K562 (cell line): ENCODE results near the gene OR6P1. TPM values are rescaled to one million over a fixed set of nuclear protein-coding genes. Genes with fewer than 3 reads are reported as not detected.

ENCODE experiments used
- ATAC-seq: fragments of 200-7000 bp; cut with Tn5 transposase; 3 replicates; pipeline ENCODE4 v1.9.1; 2020; ENCODE audit warnings: moderate library complexity
- BruUV-seq: library from RNA; stranded (reverse); fragments of 400-500 nt; replicated peaks from 2 replicates; lab custom pipeline; 2021; lab: Mats Ljungman, UMichigan
- CTCF ChIA-PET: fragments of 300-600 bp; formaldehyde crosslinking; extraction: SDS; loops from one replicate; lab custom pipeline; 2021; ENCODE audit warnings: low intra/inter-chr PET ratio; lab: Yijun Ruan, JAX
- POLR2A ChIA-PET: fragments of 300-600, 350-650 bp; sonication (Branson Sonifier 250); formaldehyde crosslinking; extraction: SDS; loops from one replicate; lab custom pipeline; 2021; ENCODE audit warnings: antibody characterized with exemption, inconsistent platforms; lab: Yijun Ruan, JAX
- DNase-seq, 4 experiments: peaks; one replicate each; pipeline versions ENCODE4 v3.0.0 to v3.0.0-alpha.2; 2011 to 2018; ENCODE audit warnings: low spot score in 3 of 4, mixed read lengths in 3 of 4; ENCODE audit errors: extremely low read depth in 1 of 4
- FAIRE-seq: peaks from 2 replicates; lab custom pipeline; 2011; peaks lifted over from hg19 to GRCh38; lab: Jason Lieb, UNC
- H2AFZ ChIP-seq: 2 replicates; pipeline ENCODE4 v1.6.0; 2011; ENCODE audit warnings: low read depth, low read length, control low read depth, inconsistent platforms
- H3K27ac ChIP-seq: fragments of 200-600 bp; 3 replicates; pipeline ENCODE4 v1.8.0; 2011; ENCODE audit warnings: low read depth, mild to moderate bottlenecking, control low read depth, inconsistent platforms, low read length, moderate library complexity, mixed read lengths; ENCODE audit errors: extremely low read depth
- H3K27me3 ChIP-seq, 2 experiments: fragments of 300-600 bp in 1 of 2; 2 replicates in 1 of 2; 3 replicates in 1 of 2; pipeline versions ENCODE4 v1.6.0 to v1.8.0; 2011; ENCODE audit warnings: inconsistent platforms in 2 of 2, low read length in 2 of 2, mild to moderate bottlenecking in 1 of 2, mixed read lengths in 1 of 2, moderate library complexity in 1 of 2; ENCODE audit not compliant: control insufficient read depth in 2 of 2, insufficient read depth in 2 of 2
- H3K36me3 ChIP-seq: fragments of 300-600 bp; 3 replicates; pipeline ENCODE4 v1.8.0; 2011; ENCODE audit warnings: mild to moderate bottlenecking, low read length, inconsistent platforms; ENCODE audit not compliant: control insufficient read depth, insufficient read depth
- H3K4me1 ChIP-seq, 2 experiments: fragments of 200-600 bp in 1 of 2; replicated peaks in 1 of 2; 2 replicates in 1 of 2; 3 replicates in 1 of 2; pipeline versions ENCODE4 v1.5.1 to v1.8.0; 2011; ENCODE audit warnings: inconsistent platforms in 2 of 2, low read length in 2 of 2, mild to moderate bottlenecking in 1 of 2, mixed read lengths in 1 of 2, moderate library complexity in 1 of 2; ENCODE audit not compliant: control insufficient read depth in 2 of 2, insufficient read depth in 2 of 2
- H3K4me2 ChIP-seq: 2 replicates; pipeline ENCODE4 v1.6.1; 2011; ENCODE audit warnings: low read length, control low read depth, inconsistent platforms, mixed read lengths; ENCODE audit not compliant: insufficient read depth
- H3K4me3 ChIP-seq: fragments of 200-600 bp; sonication (generic), shearing (Covaris generic); 2 replicates; pipeline ENCODE4 v1.5.1; 2016; ENCODE audit warnings: control low read depth, inconsistent platforms
- H3K79me2 ChIP-seq: fragments of 200-600 bp; 3 replicates; pipeline ENCODE4 v1.8.0; 2011; ENCODE audit warnings: low read length, inconsistent platforms; ENCODE audit not compliant: control insufficient read depth, insufficient read depth
- H3K9ac ChIP-seq, 2 experiments: 2 replicates each; pipeline versions ENCODE4 v1.6.0 to v1.6.1; 2011; ENCODE audit warnings: low read depth in 2 of 2, low read length in 2 of 2, control low read depth in 1 of 2, inconsistent platforms in 1 of 2, mild to moderate bottlenecking in 1 of 2, mixed read lengths in 1 of 2; ENCODE audit not compliant: insufficient read depth in 1 of 2
- H3K9me1 ChIP-seq: one replicate; pipeline ENCODE4 v1.6.0; 2011; ENCODE audit warnings: inconsistent platforms, mild to moderate bottlenecking, low read length, moderate library complexity; ENCODE audit not compliant: control insufficient read depth, insufficient read depth
- H3K9me3 ChIP-seq: replicated peaks from 2 replicates; pipeline ENCODE4 v1.5.1; 2011; ENCODE audit warnings: low read depth, low read length, inconsistent platforms; ENCODE audit not compliant: control insufficient read depth, insufficient read depth
- H4K20me1 ChIP-seq: replicated peaks from 2 replicates; pipeline ENCODE4 v1.6.1; 2011; ENCODE audit warnings: low read length, inconsistent platforms, mixed read lengths; ENCODE audit not compliant: control insufficient read depth, insufficient read depth
- CBX8 ChIP-seq: fragments of 200-600 bp; sonication (generic); IDR thresholded peaks from 2 replicates; pipeline ENCODE4 v1.6.1; 2012; ENCODE audit warnings: borderline replicate concordance, mixed run types, low read depth, mild to moderate bottlenecking, moderate library complexity, mixed read lengths, low read length, control low read depth, inconsistent platforms; ENCODE audit not compliant: poor library complexity, severe bottlenecking; ENCODE audit errors: extremely low read depth
- HDAC2 ChIP-seq: fragments of 450-650 bp; IDR thresholded peaks from 2 replicates; pipeline ENCODE4 v1.6.1; 2016; ENCODE audit warnings: mild to moderate bottlenecking
- MCM5 ChIP-seq: fragments of 450-650 bp; IDR thresholded peaks from 2 replicates; pipeline ENCODE4 v1.6.1; 2016; ENCODE audit warnings: low read depth
- MTA1 ChIP-seq: fragments of 450-650 bp; IDR thresholded peaks from 2 replicates; pipeline ENCODE4 v1.6.1; 2017; ENCODE audit warnings: borderline replicate concordance
- MYNN ChIP-seq, 2 experiments: sonication (generic); formaldehyde crosslinking in 1 of 2; IDR thresholded peaks; 2 replicates each; pipeline versions ENCODE4 v1.5.0 to v1.6.1; 2016 to 2020; ENCODE audit warnings: antibody characterized with exemption in 1 of 2, missing genetic modification reagents in 1 of 2
- SIX5 ChIP-seq, 2 experiments: IDR thresholded peaks; 2 replicates each; pipeline ENCODE4 v1.6.1; 2011; ENCODE audit warnings: low read length in 2 of 2, borderline replicate concordance in 1 of 2, low read depth in 1 of 2, mild to moderate bottlenecking in 1 of 2, moderate library complexity in 1 of 2; ENCODE audit not compliant: insufficient read depth in 1 of 2
- in situ Hi-C: fragments of 300-500 bp; cut with MboI; formaldehyde crosslinking; loops from 4 replicates; pipeline ENCODE4 v1.15.0; 2018; ENCODE audit warnings: inconsistent platforms, mixed read lengths
- intact Hi-C: fragments of 100-400 bp; cut with micrococcal nuclease; formaldehyde crosslinking; loops from 2 replicates; pipeline ENCODE4 v1.14.2; 2022
- polyA plus RNA-seq, 8 experiments: library from polyadenylated mRNA; depleted of rRNA in 4 of 8; stranded (reverse) in 5 of 8; unstranded in 3 of 8; fragments of >200 nt; fragmentation: Nextera tagmentation in 2 of 8; fragmentation: Illumina TruSeq in 1 of 8; extraction: Ambion mirVana in 2 of 8; extraction: Trizol in 1 of 8; gene quantifications; 2 replicates each; pipeline versions ENCODE4 v1.2.1 to v1.2.3, GENCODE V29; 2011 to 2014; ENCODE audit warnings: inconsistent platforms in 1 of 8, missing spikeins in 1 of 8
- total RNA-seq, 7 experiments: library from RNA; depleted of rRNA in 6 of 7; stranded (reverse); fragments of >200 nt in 6 of 7; fragmentation: Illumina TruSeq in 2 of 7; extraction: Trizol in 2 of 7; gene quantifications; 2 replicates each; pipeline versions ENCODE4 v1.2.1 to v1.2.3, GENCODE V29; 2011 to 2021; ENCODE audit warnings: low replicate concordance in 1 of 7
- TF ChIP-seq, protein P1 (sequence below): fragments of 450-650 bp; IDR thresholded peaks from 2 replicates; pipeline ENCODE4 v1.6.1; 2017; ENCODE audit warnings: antibody characterized with exemption, mild to moderate bottlenecking

OR6P1 gene
- total and polyA plus RNA-seq, 9 of the 15 experiments (the other 6 are each of a cell fraction or from before 2014, with no cell fraction given) = not detected

- TF ChIP-seq CBX8 (no peak), MYNN (IDR thresholded peaks at IDR 0.05) (no peak), MYNN (CRISPR knock-in tag; IDR thresholded peaks at IDR 0.05) (no peak), HDAC2 (no peak), SIX5 (IDR thresholded peaks at IDR 0.05; ENCODE audit: borderline replicate concordance in 1 of 2, insufficient read depth in 1 of 2, low read depth in 1 of 2, low read length in 2 of 2) (no peak), MTA1 (no peak)
- TF ChIP-seq, protein P1, sequence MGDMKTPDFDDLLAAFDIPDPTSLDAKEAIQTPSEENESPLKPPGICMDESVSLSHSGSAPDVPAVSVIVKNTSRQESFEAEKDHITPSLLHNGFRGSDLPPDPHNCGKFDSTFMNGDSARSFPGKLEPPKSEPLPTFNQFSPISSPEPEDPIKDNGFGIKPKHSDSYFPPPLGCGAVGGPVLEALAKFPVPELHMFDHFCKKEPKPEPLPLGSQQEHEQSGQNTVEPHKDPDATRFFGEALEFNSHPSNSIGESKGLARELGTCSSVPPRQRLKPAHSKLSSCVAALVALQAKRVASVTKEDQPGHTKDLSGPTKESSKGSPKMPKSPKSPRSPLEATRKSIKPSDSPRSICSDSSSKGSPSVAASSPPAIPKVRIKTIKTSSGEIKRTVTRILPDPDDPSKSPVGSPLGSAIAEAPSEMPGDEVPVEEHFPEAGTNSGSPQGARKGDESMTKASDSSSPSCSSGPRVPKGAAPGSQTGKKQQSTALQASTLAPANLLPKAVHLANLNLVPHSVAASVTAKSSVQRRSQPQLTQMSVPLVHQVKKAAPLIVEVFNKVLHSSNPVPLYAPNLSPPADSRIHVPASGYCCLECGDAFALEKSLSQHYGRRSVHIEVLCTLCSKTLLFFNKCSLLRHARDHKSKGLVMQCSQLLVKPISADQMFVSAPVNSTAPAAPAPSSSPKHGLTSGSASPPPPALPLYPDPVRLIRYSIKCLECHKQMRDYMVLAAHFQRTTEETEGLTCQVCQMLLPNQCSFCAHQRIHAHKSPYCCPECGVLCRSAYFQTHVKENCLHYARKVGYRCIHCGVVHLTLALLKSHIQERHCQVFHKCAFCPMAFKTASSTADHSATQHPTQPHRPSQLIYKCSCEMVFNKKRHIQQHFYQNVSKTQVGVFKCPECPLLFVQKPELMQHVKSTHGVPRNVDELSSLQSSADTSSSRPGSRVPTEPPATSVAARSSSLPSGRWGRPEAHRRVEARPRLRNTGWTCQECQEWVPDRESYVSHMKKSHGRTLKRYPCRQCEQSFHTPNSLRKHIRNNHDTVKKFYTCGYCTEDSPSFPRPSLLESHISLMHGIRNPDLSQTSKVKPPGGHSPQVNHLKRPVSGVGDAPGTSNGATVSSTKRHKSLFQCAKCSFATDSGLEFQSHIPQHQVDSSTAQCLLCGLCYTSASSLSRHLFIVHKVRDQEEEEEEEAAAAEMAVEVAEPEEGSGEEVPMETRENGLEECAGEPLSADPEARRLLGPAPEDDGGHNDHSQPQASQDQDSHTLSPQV = no peak
- TF ChIP-seq, all 486 proteins: peak for 0
Measured at GRCh38 chr1:158520021-158520420, 50.4 kb downstream of the OR6P1 start (continued).

GRCh38 chr1:158516966-158517365 is 53.4 kb downstream of the OR6P1 start:
- H3K9ac ChIP-seq = no peak overlapping the region
- H3K9me3 ChIP-seq = no peaks in the 10 kb centered on the region
- no peaks in the 10 kb centered on the region for H3K36me3 ChIP-seq
- H3K79me2 ChIP-seq = no peaks in the 10 kb centered on the region
- H3K4me2 ChIP-seq = no peak overlapping the region
- POLR2A ChIA-PET = no interaction called here
- ATAC-seq = no peak
- in situ Hi-C loops = no loop called here
- no peak for FAIRE-seq
- no peak for DNase-seq
- H3K9me1 ChIP-seq = no peaks in the 10 kb centered on the region
- no peaks in the 10 kb centered on the region for H3K4me1 ChIP-seq
- H2AFZ ChIP-seq = no peak overlapping the region
- BruUV-seq = no TSS peak
- intact Hi-C loops = no loop called here
- no peak for TF ChIP-seq MCM5
- H3K27me3 ChIP-seq = no peaks in the 10 kb centered on the region
- H3K27ac ChIP-seq = no peak overlapping the region
- H4K20me1 ChIP-seq = no peaks in the 10 kb centered on the region
- CTCF ChIA-PET = no interaction called here
- H3K4me3 ChIP-seq = no peak overlapping the region

Other genes with a start within 250 kb of the OR6P1 start
Only the 7 nearest of the 15 such genes appear.
- not detected in 2 replicates for gene OR10K1, start 108.7 kb downstream of the OR6P1 start, total RNA-seq (2014; rRNA removed)
- gene OR10K1, start 108.7 kb downstream of the OR6P1 start, total RNA-seq (2014; rRNA removed; fragmentation: Illumina TruSeq; extraction: Trizol) = not detected in 2 replicates
- not detected in 2 replicates for gene OR10K1, start 108.7 kb downstream of the OR6P1 start, total RNA-seq (2015; rRNA removed; fragmentation: Illumina TruSeq; extraction: Trizol)
- gene OR10K1, start 108.7 kb downstream of the OR6P1 start, total RNA-seq (2021) = not detected in 2 replicates
- not detected in 2 replicates for gene OR10K1, start 108.7 kb downstream of the OR6P1 start, polyA plus RNA-seq (2011; rRNA removed)
- not detected in 2 replicates for gene OR10K1, start 108.7 kb downstream of the OR6P1 start, polyA plus RNA-seq (2014; fragmentation: Illumina TruSeq; extraction: Trizol)
- not detected for gene OR10K1, start 108.7 kb downstream of the OR6P1 start, polyA plus RNA-seq (2014; fragmentation: Nextera tagmentation; extraction: Ambion mirVana)
- not detected in 2 replicates for gene OR10K1, start 108.7 kb downstream of the OR6P1 start, polyA plus RNA-seq (2014; rRNA removed)
- gene OR10R2, start 98.4 kb downstream of the OR6P1 start, total RNA-seq (2014; rRNA removed) = not detected in 2 replicates
- not detected in 2 replicates for gene OR10R2, start 98.4 kb downstream of the OR6P1 start, total RNA-seq (2014; rRNA removed; fragmentation: Illumina TruSeq; extraction: Trizol)
- not detected in 2 replicates for gene OR10R2, start 98.4 kb downstream of the OR6P1 start, total RNA-seq (2015; rRNA removed; fragmentation: Illumina TruSeq; extraction: Trizol)
- not detected in 2 replicates for gene OR10R2, start 98.4 kb downstream of the OR6P1 start, total RNA-seq (2021)
- gene OR10R2, start 98.4 kb downstream of the OR6P1 start, polyA plus RNA-seq (2011; rRNA removed) = not detected in 2 replicates
- gene OR10R2, start 98.4 kb downstream of the OR6P1 start, polyA plus RNA-seq (2014; fragmentation: Illumina TruSeq; extraction: Trizol) = not detected in 2 replicates
- not detected for gene OR10R2, start 98.4 kb downstream of the OR6P1 start, polyA plus RNA-seq (2014; fragmentation: Nextera tagmentation; extraction: Ambion mirVana)
- gene OR10R2, start 98.4 kb downstream of the OR6P1 start, polyA plus RNA-seq (2014; rRNA removed) = not detected in 2 replicates
- not detected in 2 replicates for gene OR6Y1, start 16.2 kb downstream of the OR6P1 start, total RNA-seq (2014; rRNA removed)
- gene OR6Y1, start 16.2 kb downstream of the OR6P1 start, total RNA-seq (2014; rRNA removed; fragmentation: Illumina TruSeq; extraction: Trizol) = not detected in 2 replicates
- not detected in 2 replicates for gene OR6Y1, start 16.2 kb downstream of the OR6P1 start, total RNA-seq (2015; rRNA removed; fragmentation: Illumina TruSeq; extraction: Trizol)
- gene OR6Y1, start 16.2 kb downstream of the OR6P1 start, total RNA-seq (2021) = not detected in 2 replicates
- not detected in 2 replicates for gene OR6Y1, start 16.2 kb downstream of the OR6P1 start, polyA plus RNA-seq (2011; rRNA removed)
- not detected in 2 replicates for gene OR6Y1, start 16.2 kb downstream of the OR6P1 start, polyA plus RNA-seq (2014; fragmentation: Illumina TruSeq; extraction: Trizol)
- not detected for gene OR6Y1, start 16.2 kb downstream of the OR6P1 start, polyA plus RNA-seq (2014; fragmentation: Nextera tagmentation; extraction: Ambion mirVana)
- not detected in 2 replicates for gene OR6Y1, start 16.2 kb downstream of the OR6P1 start, polyA plus RNA-seq (2014; rRNA removed)
- not detected in 2 replicates for gene OR10X1, start 9.3 kb upstream of the OR6P1 start, total RNA-seq (2014; rRNA removed)
- not detected in 2 replicates for gene OR10X1, start 9.3 kb upstream of the OR6P1 start, total RNA-seq (2014; rRNA removed; fragmentation: Illumina TruSeq; extraction: Trizol)
- gene OR10X1, start 9.3 kb upstream of the OR6P1 start, total RNA-seq (2015; rRNA removed; fragmentation: Illumina TruSeq; extraction: Trizol) = not detected in 2 replicates
- not detected in 2 replicates for gene OR10X1, start 9.3 kb upstream of the OR6P1 start, total RNA-seq (2021)
- not detected in 2 replicates for gene OR10X1, start 9.3 kb upstream of the OR6P1 start, polyA plus RNA-seq (2011; rRNA removed)
- gene OR10X1, start 9.3 kb upstream of the OR6P1 start, polyA plus RNA-seq (2014; fragmentation: Illumina TruSeq; extraction: Trizol) = not detected in 2 replicates
- not detected for gene OR10X1, start 9.3 kb upstream of the OR6P1 start, polyA plus RNA-seq (2014; fragmentation: Nextera tagmentation; extraction: Ambion mirVana)
- gene OR10X1, start 9.3 kb upstream of the OR6P1 start, polyA plus RNA-seq (2014; rRNA removed) = not detected in 2 replicates
- gene OR10Z1, start 34.7 kb upstream of the OR6P1 start, total RNA-seq (2014; rRNA removed) = 0.04 TPM in 1 of 2 replicates, not detected in the other
- gene OR10Z1, start 34.7 kb upstream of the OR6P1 start, total RNA-seq (2014; rRNA removed; fragmentation: Illumina TruSeq; extraction: Trizol) = not detected in 2 replicates
- not detected in 2 replicates for gene OR10Z1, start 34.7 kb upstream of the OR6P1 start, total RNA-seq (2015; rRNA removed; fragmentation: Illumina TruSeq; extraction: Trizol)
- gene OR10Z1, start 34.7 kb upstream of the OR6P1 start, total RNA-seq (2021) = not detected in 2 replicates
- gene OR10Z1, start 34.7 kb upstream of the OR6P1 start, polyA plus RNA-seq (2011; rRNA removed) = 0.01 TPM in 1 of 2 replicates, not detected in the other
- gene OR10Z1, start 34.7 kb upstream of the OR6P1 start, polyA plus RNA-seq (2014; fragmentation: Illumina TruSeq; extraction: Trizol) = not detected in 2 replicates
- under 1 TPM; 0.69 to 0.94 TPM for gene OR10Z1, start 34.7 kb upstream of the OR6P1 start, polyA plus RNA-seq (2014; fragmentation: Nextera tagmentation; extraction: Ambion mirVana)
- gene OR10Z1, start 34.7 kb upstream of the OR6P1 start, polyA plus RNA-seq (2014; rRNA removed) = 0.01 and 0.08 TPM in 2 replicates
- 36.5 and 39.3 TPM in 2 replicates for gene SPTA1, start 116.1 kb upstream of the OR6P1 start, total RNA-seq (2014; rRNA removed)
- gene SPTA1, start 116.1 kb upstream of the OR6P1 start, total RNA-seq (2014; rRNA removed; fragmentation: Illumina TruSeq; extraction: Trizol) = 62.1 and 65.2 TPM in 2 replicates
- gene SPTA1, start 116.1 kb upstream of the OR6P1 start, total RNA-seq (2015; rRNA removed; fragmentation: Illumina TruSeq; extraction: Trizol) = 45.5 and 48.5 TPM in 2 replicates
- gene SPTA1, start 116.1 kb upstream of the OR6P1 start, total RNA-seq (2021) = 44.3 and 45.9 TPM in 2 replicates
- 48.4 and 53.2 TPM in 2 replicates for gene SPTA1, start 116.1 kb upstream of the OR6P1 start, polyA plus RNA-seq (2011; rRNA removed)
- gene SPTA1, start 116.1 kb upstream of the OR6P1 start, polyA plus RNA-seq (2014; fragmentation: Illumina TruSeq; extraction: Trizol) = 36.2 and 44.8 TPM in 2 replicates
- 10 to 100 TPM; 11.0 to 21.6 TPM for gene SPTA1, start 116.1 kb upstream of the OR6P1 start, polyA plus RNA-seq (2014; fragmentation: Nextera tagmentation; extraction: Ambion mirVana)
- 47.5 and 50.7 TPM in 2 replicates for gene SPTA1, start 116.1 kb upstream of the OR6P1 start, polyA plus RNA-seq (2014; rRNA removed)
- not detected in 2 replicates for gene OR6K2, start 130.1 kb upstream of the OR6P1 start, total RNA-seq (2014; rRNA removed)
- not detected in 2 replicates for gene OR6K2, start 130.1 kb upstream of the OR6P1 start, total RNA-seq (2014; rRNA removed; fragmentation: Illumina TruSeq; extraction: Trizol)
- not detected in 2 replicates for gene OR6K2, start 130.1 kb upstream of the OR6P1 start, total RNA-seq (2015; rRNA removed; fragmentation: Illumina TruSeq; extraction: Trizol)
- gene OR6K2, start 130.1 kb upstream of the OR6P1 start, total RNA-seq (2021) = not detected in 2 replicates
- gene OR6K2, start 130.1 kb upstream of the OR6P1 start, polyA plus RNA-seq (2011; rRNA removed) = not detected in 2 replicates
- gene OR6K2, start 130.1 kb upstream of the OR6P1 start, polyA plus RNA-seq (2014; fragmentation: Illumina TruSeq; extraction: Trizol) = not detected in 2 replicates
- gene OR6K2, start 130.1 kb upstream of the OR6P1 start, polyA plus RNA-seq (2014; fragmentation: Nextera tagmentation; extraction: Ambion mirVana) = not detected
- gene OR6K2, start 130.1 kb upstream of the OR6P1 start, polyA plus RNA-seq (2014; rRNA removed) = not detected in 2 replicates